AG08396 (cell line): ENCODE data around the gene DDR1.
"Not testable (repeated sequence)": the region's sequence is repeated elsewhere in the genome, so short reads cannot be mapped to it uniquely, and the experiment has no call there.

ENCODE experiments used
- DNase-seq: peaks from one replicate; pipeline ENCODE4 v3.0.0; 2012; ENCODE audit warnings: low spot score, mixed read lengths

DDR1 gene

GRCh38 chr6:30917487-30917886 lies 33.2 kb downstream of the DDR1 start:
- no peak for DNase-seq

GRCh38 chr6:30918670-30919069 lies 34.4 kb downstream of the DDR1 start:
- no peak for DNase-seq

DNA sequence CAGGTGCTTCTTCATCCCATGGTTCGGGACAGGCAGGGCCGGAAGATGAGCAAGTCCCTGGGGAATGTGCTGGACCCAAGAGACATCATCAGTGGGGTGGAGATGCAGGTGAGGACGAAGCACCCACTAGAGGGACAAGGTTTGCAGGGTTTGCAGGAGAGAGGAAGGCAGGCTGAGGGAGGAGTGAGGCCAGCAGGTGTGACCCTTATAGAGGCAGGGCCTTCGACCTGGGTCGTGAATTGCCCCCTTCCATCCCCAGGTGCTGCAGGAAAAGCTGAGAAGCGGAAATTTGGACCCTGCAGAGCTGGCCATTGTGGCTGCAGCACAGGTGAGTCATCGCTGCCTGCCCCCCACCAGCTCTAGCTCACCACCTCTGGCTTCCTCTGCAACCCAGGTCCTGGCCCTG lies 38.1 kb downstream of the DDR1 start:
- DNase-seq, result no peak

DNA sequence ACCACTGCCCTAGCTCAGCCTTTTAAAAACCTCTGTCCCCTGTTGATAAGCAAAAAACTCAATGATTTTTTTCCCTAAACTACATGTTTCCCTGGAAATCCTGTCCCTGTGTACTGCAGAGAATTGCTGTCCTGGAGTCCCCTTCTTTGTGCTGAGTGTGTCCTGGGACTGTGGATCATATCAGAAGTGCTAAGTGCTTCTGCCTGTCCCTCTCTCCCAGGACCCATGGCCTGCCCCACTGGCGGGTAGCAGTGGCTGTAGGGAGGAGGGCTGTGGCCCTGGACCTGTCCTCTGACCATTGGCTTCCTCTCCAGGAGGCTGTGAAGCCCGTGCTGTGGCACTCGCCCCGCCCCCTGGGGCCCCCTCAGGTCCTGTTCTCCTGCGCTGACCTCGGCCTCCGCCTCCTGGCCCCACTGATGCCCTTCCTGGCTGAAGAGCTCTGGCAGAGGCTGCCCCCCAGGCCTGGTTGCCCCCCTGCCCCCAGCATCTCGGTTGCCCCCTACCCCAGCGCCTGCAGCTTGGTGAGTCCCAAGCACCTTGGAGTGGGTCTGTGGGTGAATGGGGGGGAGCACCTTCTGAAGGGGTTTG lies 39.8 kb downstream of the DDR1 start:
- DNase-seq, result not testable (repeated sequence)

DNA sequence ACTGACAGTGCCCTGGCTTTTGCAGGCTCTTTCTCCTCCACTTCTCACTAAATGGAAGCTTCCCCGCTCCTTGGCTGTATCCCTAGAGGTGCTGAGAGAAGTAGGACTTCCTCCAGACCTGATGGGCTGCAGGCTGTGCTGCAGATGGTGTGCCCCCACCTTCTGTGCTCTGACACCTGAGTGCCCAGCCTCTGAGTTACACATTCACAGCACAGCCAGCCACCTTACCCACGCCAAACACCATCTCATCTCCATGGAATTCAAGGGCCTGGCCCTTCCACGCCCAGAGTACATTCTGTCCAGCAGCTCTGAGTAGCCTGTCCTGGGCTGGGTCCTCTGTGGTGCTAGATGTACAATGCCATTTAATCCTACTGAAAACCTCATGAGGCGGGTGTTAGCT lies 42.3 kb downstream of the DDR1 start:
- peak; percentile 33 for DNase-seq

DNA sequence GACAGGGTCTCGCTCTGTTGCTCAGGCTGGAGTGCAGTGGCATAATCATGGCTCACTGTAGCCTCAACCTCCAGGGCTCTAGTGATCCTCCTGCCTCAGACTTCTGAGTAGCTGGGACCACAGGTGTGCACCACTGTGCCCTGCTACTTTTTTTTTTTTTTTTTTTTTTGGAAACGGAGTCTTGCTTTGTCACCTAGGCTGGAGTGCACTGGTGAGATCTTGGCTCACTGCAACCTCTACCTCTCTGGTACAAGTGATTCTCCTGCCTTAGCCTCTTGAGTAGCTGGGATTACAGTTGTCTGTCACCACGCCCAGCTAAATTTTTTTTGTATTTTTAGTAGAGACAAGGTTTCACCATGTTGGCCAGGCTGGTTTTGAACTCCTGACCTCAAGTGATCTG lies 42.8 kb downstream of the DDR1 start:
- DNase-seq, result not testable (repeated sequence)

DNA sequence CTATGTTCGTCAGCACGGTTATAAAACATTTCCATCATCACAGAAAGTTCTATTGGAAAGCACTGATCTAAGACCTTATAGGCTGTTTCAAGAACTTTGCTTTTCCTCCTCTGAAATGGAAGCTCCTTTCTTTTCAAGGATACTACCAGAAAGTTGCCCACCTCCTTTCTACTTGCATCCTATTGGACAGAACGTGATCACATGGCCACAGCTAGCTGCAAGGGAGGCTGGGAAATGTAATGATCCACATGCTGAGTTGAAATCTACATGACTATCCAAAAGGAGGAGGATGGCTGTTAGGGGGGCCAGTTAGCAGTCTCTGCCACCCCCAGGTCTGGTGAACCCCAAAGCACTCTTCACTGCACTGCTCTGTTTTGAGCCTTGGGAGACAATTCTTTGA lies 44.4 kb downstream of the DDR1 start:
- DNase-seq, result no peak

GRCh38 chr6:30930506-30930905 lies 46.2 kb downstream of the DDR1 start:
- DNase-seq, result no peak

DNA sequence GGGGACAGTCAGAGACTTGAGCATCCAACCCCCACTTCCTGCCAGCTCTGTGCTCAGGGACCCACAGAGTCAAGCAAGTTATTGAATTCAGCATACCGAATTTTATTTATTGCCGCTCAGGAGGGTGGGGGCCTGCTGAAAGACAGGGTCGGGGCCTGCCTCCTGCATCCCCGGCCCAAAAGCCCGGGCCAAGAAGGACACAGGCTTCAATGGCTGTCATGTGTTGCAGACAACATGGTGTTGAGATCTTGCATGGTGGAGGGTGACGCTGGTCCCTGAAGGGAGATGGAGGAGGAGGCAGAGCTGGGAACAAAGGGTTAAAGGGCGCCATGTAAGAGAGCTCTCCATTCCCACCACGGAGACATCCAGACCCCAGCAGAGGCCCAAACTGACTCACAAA lies 47.0 kb downstream of the DDR1 start:
- DNase-seq, result no peak

- DNase-seq, result no peak
Measured at GRCh38 chr6:30931969-30932645, 47.8 kb downstream of the DDR1 start, which contains the start of gene SFTA2. SFTA2 (minus strand) TSS chr6:30932170; CDS start chr6:30932096, 74 bp downstream.

DNA sequence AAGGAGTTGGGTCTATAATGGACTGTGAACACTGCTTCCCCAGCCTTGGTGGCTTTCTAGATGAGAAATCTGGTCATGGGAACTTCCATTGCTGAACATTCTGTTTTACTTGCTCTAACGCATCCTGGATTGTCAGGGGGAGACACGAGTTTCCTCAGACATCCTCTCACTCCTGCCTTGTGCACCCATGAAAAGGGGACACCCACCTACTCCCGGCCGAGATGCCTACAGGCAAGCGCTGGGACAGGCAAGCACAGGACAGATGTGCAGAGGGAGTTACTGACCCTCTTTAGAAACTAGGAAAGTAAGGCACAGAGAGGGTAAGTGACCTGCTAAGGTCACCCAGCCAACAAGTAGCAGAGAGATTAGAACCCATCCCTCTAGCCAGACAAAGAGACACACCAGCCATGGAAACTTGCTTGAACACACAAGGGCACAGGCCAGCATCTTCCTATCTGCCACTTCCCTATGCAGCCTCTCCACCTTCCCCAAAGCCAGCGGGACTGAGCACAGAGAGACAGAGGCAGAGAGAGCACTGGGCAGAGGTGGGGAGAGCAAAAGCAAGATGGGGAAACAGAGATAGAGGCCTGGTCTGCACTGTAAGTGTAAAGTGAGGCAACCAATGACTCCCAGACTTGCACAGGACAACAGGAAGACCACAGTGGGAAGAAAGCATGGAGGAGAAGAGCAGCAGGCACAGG lies 48.5 kb downstream of the DDR1 start:
- no peak for DNase-seq

- no peak for DNase-seq
Measured at GRCh38 chr6:30935018-30935417, 50.7 kb downstream of the DDR1 start.

- no peak for DNase-seq
Measured at GRCh38 chr6:30937265-30937664, 52.9 kb downstream of the DDR1 start.

GRCh38 chr6:30938730-30939129 lies 54.4 kb downstream of the DDR1 start:
- no peak for DNase-seq

DNA sequence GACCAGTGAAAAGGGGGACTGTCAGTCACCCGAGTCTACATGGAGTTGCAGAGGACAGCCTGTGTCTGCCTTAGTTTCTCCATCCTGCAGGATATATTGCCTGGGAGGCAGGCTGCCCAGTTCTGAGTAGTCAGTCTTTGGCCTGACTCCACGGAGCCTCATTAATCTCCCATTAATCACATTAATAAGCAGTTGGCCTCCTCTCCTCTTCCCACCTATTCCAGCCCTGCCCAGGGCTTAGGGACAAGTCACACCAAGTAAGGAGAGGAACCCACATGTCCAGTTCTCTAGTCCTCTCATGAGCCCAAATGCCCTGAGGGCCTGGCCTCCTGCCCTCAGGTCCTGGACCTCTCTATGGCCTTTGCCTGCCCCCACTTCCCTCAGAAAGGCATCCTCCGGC lies 55.2 kb downstream of the DDR1 start:
- no peak for DNase-seq

GRCh38 chr6:30940361-30940986 lies 56.2 kb downstream of the DDR1 start, which contains the start of gene MUCL3:
MUCL3 (plus strand) TSS chr6:30940973; CDS start chr6:30941000, 27 bp downstream.
- no peak for DNase-seq

DNA sequence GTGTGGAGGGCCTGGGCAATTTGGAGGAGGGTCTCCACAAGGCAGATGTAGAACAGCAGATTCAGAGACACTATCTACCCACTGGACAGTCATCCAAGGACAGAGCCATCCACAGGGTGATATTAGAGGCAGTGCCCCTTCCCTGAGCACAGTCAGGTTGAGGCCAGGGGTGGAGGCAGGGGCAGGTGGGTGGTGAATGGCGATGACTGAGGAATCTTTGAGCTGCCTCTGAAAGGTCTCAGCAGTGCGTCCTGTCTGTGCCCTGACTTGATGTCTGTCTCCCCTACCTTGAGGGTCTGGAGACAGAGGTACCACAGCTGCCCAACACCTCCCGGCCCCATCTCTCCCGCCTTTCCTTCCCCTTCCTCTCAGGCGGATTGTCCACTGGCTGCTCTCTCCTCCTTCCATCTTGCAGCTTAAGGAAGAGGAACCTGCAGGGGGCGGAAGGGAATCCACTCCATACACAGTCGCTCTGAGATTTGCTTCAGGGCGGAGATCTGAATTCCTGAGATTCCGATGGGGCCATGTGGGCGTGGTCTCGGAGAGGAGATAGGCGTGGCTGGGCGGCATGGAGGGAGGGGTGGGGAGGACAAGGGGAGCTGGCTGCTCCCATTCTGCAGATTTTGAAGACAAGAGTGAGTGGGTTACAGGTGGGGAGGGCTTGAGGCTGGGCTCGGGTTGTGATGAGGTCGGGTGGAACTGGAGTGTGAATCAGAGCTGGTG lies 58.2 kb downstream of the DDR1 start:
- peak; percentile 90 for DNase-seq

DNA sequence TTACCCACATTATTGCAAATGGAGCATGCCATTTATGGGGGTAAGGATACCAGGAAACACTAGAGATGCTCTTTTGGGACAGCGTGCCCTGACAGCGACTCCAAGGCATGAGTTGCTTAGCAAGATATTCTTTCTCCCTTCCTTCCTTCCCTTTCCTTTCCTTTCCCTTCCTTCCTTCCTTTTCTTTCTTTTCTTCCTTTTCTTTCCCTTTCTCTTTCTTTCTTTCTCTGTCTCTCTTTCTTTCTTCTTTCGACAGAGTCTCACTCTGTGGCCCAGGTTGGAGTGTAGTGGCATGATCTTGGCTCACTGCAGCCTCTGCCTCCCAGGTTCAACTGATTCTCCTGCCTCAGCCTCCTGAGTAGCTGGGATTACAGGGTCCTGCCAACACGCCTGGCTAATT lies 59.7 kb downstream of the DDR1 start:
- no peak for DNase-seq

DNA sequence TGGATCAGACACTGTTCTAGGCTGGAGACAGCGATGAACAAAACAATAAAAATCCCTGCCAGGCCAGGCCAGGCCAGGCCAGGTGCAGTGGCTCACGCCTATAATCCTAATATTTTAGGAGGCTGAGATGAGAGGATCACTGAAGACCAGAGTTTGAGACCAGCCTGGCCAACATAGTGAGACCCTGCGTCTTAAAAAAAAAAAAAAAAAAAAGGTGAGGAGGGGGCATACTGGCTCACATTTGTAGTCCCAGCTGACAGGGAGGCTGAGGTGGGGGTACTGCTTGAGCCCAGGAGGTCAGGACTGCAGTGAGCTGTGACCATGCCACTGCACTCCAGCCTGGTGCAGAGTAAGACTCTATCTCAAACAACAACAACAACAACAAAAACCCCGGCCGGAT lies 61.0 kb downstream of the DDR1 start:
- no peak for DNase-seq

DNA sequence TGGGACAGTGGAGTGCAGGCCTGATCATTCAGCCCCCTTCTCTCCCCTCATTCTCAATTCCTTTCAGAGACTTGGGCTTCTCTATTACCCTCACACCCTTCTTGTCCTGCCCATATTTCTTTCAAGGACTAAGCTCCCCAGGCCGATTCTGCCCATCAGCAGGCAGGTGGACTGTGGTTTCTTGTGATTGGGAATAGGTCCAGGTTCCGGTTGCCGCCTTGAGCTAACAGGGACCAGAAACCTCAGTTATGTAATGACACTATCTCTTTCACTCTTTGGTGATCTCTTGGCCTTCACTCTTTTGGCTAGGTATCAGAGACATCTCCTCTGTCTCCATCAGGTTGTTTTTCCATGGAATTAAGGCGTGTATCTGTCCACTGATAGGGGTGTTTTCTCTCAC lies 62.9 kb downstream of the DDR1 start:
- no peak for DNase-seq

- DNase-seq, result no peak
Measured at GRCh38 chr6:30948811-30949210, 64.5 kb downstream of the DDR1 start.
